GOT3 (cell line): ENCODE data around the gene FURIN.
"Not testable (repeated sequence)": the region's sequence is repeated elsewhere in the genome, so short reads cannot be mapped to it uniquely, and the experiment has no call there.

ENCODE experiments used
- DNase-seq: peaks from one replicate; lab custom pipeline; 2025; ENCODE audit warnings: mixed read lengths; lab: John Stamatoyannopoulos, UW

FURIN gene

GRCh38 chr15:90870354-90871138 is 2.2 kb downstream of the FURIN start:
- no peak for DNase-seq

DNA sequence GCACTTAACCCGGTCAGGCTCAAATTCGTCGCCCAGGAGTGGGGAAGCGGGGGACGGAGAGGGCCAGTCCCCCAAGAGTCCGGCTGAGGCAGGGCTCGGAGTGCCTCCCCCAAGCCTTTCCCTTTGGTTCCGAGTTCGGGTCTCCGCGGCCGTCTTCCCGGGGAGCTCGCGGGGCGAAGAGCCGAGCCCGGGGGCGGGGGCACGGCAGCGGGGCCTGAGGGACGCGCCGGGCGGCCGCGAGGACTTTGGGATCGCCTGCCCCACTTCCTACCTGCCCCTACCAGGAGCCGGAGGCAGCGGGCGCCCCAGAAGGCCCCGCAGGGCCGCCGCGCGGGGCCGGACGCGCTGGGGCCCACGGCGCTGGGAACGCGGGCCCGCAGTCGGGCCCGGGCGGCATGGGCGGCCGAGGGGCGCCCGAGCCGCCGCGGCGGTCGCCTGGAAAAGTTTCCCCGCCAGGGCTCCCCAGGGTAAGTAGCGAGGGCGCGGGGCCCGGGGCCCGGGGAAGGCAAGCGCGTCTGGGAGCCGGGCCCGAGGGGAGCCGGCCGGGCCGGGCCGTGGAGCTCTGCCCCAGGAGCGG is 2.8 kb downstream of the FURIN start:
- no peak for DNase-seq

DNA sequence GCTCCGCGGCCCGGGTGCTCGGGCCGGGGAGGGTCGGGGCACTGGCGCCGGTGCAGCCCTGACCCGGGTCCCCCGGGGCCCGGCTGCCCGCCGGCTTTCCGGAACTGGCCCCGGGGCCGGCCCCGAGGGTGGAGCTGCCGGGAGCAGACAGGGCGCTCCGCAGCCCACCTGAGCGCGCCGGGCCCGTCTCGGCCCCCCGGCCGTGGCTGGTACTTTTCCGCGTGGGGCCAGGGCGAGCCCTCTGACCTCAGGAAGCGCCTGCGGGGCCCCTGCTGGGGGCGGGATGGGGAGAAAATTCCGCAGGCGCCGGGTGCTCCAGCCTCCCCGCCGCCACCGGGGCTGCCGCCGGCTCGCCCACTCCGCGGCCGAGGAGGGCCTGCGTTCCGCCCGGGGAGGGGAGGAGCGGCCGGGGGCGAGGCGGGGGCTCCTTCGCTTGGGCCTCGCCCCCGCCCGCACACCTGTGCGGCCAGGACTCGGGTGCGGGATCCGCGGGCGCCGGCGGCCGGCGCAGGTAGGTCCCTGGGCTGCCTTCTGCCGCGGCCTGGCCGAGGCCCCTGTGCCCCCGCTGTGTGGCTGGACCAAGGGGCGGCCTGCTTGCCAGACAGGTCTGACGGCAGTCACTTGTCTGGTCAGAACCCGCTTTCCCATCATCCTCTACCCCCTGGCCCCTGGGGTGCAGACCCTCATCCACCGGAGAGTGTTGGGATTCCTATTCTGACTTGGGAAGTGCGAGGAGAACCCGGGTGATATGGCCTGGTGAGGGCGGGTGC is 3.5 kb downstream of the FURIN start:
- no peak for DNase-seq

DNA sequence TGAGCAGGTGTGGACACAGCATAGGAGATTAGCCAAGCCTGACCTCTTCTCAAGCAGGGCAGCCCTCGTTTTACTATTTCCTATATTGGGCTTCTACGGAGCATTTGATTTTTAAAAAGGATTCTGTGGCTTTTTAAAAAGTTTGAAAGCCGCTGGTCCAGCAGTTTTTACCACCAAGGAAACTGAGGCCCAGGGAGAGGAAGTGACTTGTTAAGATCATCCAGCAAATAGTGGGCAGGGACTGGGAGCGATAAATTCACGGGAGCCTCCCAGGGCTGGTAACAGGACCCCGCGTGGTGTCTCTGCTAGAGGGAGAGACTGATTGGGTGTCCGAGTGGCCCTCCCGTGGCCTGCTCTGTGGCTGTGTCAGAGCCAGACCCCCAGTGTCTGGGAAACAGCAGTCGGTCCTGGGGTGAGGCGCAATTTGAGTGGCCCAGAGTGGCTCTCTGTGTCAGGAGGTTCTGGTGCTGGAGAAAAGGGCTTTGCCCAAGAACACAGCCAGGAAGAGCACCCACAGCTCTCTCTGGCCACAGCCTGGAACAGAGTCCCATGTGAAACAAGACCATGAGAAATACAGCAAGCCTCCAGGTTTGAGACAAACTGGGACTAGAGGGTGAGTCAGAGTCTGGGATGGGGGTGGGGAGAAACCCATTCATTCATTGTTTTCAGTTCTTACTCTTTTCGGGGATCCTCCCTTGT is 4.2 kb downstream of the FURIN start:
- no peak for DNase-seq

DNA sequence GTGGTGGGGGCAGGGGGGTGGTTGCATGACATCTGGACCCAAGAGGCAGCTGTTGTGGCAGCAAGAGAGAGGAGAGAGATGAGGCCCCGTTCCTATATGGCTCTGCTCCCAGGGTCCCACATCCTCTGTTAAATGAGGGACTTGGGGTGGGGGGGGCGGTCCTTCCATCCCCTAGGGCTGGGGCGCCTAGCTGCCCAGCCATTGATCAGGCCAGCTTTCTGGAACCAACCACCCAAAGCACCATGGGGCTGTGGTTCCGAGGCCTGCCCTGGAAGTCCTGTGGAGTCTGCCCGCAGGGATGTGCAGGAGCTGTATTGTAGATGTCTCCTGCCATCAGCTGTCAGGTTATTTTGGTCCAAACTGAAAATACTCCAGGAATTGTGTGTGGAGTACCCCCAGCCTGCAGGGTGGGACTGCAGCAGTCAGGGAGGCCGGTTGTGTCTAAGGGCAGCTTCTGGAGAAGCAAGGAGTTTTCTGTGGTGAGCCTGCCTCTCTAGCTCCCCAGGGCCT is 5.2 kb downstream of the FURIN start:
- no peak for DNase-seq

DNA sequence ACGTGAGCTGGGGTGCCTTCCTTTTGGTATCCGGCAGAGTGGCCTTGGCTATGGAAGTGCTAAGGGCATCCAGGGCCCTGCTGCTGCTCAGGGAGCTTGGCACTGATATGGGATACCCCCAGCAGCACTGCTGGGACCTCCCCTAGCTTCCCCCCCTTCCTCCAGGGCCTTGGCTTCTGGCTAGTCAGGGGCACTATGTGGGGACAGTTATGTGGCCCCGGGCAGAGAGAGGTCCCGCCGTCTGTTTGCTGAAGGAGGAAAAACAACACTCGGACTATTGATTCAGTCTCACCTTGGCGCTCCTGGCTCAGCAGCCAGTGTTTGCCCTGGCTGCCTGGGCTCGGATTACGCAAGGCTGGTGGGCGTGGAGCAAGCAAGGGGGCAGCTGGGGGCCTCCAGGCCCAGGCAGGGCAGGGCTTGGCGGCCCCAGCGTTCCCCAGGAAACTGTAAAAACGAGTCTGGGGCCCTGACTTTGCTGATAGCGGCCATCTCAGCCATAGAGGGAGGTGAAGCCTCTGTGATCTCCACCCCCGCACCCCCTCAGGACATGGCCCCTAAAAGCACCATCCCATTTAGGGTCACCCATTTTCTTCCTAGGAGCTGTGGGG is 5.7 kb downstream of the FURIN start:
- DNase-seq, result no peak

DNA sequence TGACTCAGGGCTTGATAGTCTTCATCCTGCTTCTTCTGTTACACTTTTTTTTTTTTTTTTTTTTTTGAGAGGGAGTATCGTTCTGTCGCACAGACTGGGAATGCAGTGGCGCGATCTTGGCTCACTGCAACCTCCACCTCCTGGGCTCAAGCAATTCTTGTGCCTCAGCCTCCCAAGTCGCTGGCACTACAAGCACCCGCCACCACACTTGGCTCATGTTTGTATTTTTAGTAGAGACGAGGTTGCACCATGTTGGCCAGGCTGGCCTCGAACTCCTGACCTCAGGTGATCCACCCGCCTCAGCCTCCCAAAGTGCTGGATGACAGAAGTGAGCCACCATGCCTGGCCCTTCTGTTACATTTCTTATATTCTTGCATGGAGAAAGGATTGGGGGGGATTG is 6.6 kb downstream of the FURIN start:
- not testable (repeated sequence) for DNase-seq

DNA sequence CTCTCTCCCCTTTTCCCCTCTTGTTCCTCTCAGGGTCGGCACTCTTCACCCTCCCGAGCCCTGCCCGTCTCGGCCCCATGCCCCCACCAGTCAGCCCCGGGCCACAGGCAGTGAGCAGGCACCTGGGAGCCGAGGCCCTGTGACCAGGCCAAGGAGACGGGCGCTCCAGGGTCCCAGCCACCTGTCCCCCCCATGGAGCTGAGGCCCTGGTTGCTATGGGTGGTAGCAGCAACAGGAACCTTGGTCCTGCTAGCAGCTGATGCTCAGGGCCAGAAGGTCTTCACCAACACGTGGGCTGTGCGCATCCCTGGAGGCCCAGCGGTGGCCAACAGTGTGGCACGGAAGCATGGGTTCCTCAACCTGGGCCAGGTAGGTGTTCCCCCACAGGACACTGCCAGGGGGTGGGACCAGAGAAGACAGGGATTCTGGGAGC is 7.2 kb downstream of the FURIN start:
- no peak for DNase-seq

GRCh38 chr15:90876046-90876445 is 7.7 kb downstream of the FURIN start:
- DNase-seq, result no peak

DNA sequence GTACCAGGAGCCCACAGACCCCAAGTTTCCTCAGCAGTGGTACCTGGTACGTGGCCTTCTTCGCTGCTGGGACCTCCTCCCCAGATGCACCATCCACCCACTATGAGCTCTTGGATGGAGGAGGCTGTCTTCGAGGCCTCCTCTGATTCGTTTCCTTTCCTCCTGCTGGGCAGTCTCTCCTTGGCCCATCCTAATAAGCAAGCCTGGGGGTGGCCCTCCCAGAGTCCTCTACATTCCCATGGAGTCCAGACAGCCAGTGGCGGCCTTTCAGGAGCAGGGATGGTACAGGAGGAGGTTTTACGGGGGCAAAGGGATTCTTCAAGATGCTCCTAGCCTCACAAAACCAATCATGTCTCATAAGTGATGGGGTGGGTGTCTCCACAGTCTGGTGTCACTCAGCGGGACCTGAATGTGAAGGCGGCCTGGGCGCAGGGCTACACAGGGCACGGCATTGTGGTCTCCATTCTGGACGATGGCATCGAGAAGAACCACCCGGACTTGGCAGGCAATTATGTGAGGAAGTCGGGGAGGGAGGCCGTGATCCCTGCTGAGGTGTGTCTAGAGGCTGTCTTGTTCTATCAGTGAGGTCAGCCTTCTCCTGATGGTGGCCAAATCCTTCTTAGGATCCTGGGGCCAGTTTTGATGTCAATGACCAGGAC is 8.3 kb downstream of the FURIN start:
- DNase-seq, result no peak

- DNase-seq, result no peak
Measured at GRCh38 chr15:90877315-90877714, 8.9 kb downstream of the FURIN start.

GRCh38 chr15:90877996-90878395 is 9.6 kb downstream of the FURIN start:
- no peak for DNase-seq

- no peak for DNase-seq
Measured at GRCh38 chr15:90878660-90879059, 10.3 kb downstream of the FURIN start.

GRCh38 chr15:90879730-90880366 is 11.5 kb downstream of the FURIN start:
- DNase-seq, result no peak

DNA sequence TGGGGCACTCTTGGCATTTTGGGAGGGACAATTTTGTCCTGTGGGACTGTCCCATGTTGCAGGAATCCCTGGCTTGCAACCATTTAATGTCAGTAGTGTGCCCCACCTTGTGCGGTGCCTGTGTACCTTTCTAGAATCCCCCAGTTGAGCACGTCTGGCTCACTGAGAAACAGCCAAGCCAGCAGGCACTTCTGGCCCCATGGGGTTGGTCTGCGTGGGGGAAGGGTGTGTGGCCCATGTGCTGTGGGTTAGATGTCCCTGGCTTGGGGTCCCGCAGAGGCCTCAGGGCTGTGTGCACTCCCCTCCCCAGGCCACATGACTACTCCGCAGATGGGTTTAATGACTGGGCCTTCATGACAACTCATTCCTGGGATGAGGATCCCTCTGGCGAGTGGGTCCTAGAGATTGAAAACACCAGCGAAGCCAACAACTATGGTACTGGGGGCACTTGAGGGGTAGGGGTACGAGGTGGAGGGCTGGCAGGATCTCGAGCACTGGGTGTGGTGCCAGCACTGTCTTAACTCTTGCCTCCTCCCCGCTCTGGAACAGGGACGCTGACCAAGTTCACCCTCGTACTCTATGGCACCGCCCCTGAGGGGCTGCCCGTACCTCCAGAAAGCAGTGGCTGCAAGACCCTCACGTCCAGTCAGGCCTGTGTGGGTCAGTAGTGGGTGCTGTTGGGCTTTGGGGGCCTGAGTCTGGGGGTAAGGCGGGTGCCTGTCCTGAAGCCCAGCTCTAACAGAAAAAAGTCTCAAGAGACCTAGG is 12.2 kb downstream of the FURIN start:
- no peak for DNase-seq

DNA sequence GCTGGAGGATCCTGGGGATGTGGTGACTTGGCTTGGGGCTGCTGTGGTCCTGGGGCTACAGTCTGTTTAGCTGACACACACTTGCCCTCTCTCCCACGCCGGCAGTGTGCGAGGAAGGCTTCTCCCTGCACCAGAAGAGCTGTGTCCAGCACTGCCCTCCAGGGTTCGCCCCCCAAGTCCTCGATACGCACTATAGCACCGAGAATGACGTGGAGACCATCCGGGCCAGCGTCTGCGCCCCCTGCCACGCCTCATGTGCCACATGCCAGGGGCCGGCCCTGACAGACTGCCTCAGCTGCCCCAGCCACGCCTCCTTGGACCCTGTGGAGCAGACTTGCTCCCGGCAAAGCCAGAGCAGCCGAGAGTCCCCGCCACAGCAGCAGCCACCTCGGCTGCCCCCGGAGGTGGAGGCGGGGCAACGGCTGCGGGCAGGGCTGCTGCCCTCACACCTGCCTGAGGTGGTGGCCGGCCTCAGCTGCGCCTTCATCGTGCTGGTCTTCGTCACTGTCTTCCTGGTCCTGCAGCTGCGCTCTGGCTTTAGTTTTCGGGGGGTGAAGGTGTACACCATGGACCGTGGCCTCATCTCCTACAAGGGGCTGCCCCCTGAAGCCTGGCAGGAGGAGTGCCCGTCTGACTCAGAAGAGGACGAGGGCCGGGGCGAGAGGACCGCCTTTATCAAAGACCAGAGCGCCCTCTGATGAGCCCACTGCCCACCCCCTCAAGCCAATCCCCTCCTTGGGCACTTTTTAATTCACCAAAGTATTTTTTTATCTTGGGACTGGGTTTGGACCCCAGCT is 13.0 kb downstream of the FURIN start:
- no peak for DNase-seq

DNA sequence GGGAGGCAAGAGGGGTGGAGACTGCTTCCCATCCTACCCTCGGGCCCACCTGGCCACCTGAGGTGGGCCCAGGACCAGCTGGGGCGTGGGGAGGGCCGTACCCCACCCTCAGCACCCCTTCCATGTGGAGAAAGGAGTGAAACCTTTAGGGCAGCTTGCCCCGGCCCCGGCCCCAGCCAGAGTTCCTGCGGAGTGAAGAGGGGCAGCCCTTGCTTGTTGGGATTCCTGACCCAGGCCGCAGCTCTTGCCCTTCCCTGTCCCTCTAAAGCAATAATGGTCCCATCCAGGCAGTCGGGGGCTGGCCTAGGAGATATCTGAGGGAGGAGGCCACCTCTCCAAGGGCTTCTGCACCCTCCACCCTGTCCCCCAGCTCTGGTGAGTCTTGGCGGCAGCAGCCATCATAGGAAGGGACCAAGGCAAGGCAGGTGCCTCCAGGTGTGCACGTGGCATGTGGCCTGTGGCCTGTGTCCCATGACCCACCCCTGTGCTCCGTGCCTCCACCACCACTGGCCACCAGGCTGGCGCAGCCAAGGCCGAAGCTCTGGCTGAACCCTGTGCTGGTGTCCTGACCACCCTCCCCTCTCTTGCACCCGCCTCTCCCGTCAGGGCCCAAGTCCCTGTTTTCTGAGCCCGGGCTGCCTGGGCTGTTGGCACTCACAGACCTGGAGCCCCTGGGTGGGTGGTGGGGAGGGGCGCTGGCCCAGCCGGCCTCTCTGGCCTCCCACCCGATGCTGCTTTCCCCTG is 13.8 kb downstream of the FURIN start:
- DNase-seq, result no peak

GRCh38 chr15:90882781-90883525 is 14.6 kb downstream of the FURIN start:
- no peak for DNase-seq
